NCI-H2227 treated with DMSO at 0.1 percent for 48 hours (cell line): ENCODE measurements around the gene EPB41L4B.
"Not testable (repeated sequence)": the region's sequence is repeated elsewhere in the genome, so short reads cannot be mapped to it uniquely, and the experiment has no call there.

Experiments used
- DNase-seq: peaks from one replicate; lab custom pipeline; 2025; lab: John Stamatoyannopoulos, UW

Gene EPB41L4B

GRCh38 chr9:109297899-109298298 is 23.0 kb downstream of the EPB41L4B start:
- DNase-seq: no peak

- DNase-seq: no peak
Measured at GRCh38 chr9:109295221-109296130, 25.4 kb downstream of the EPB41L4B start.

GRCh38 chr9:109290385-109290784 is 30.5 kb downstream of the EPB41L4B start:
- no peak for DNase-seq

GRCh38 chr9:109289931-109290330 is 30.9 kb downstream of the EPB41L4B start:
- no peak for DNase-seq

- no peak for DNase-seq
Measured at GRCh38 chr9:109289186-109289585, 31.7 kb downstream of the EPB41L4B start.

- no peak for DNase-seq
Measured at GRCh38 chr9:109286981-109287380, 33.9 kb downstream of the EPB41L4B start.

GRCh38 chr9:109286571-109286977 is 34.3 kb downstream of the EPB41L4B start:
- DNase-seq: no peak

GRCh38 chr9:109283672-109284071 is 37.2 kb downstream of the EPB41L4B start:
- not testable (repeated sequence) for DNase-seq

- DNase-seq: no peak
Measured at GRCh38 chr9:109283012-109283411, 37.8 kb downstream of the EPB41L4B start.

GRCh38 chr9:109282302-109282701 is 38.6 kb downstream of the EPB41L4B start:
- no peak for DNase-seq

- DNase-seq: no peak
Measured at GRCh38 chr9:109281518-109281917, 39.3 kb downstream of the EPB41L4B start.

GRCh38 chr9:109278848-109279247 is 42.0 kb downstream of the EPB41L4B start:
- no peak for DNase-seq

- DNase-seq: no peak
Measured at GRCh38 chr9:109278216-109278615, 42.6 kb downstream of the EPB41L4B start.

GRCh38 chr9:109277451-109277850 is 43.4 kb downstream of the EPB41L4B start:
- no peak for DNase-seq

GRCh38 chr9:109276469-109277440 is 44.1 kb downstream of the EPB41L4B start:
- no peak for DNase-seq

- no peak for DNase-seq
Measured at GRCh38 chr9:109274884-109275730, 45.8 kb downstream of the EPB41L4B start.

- DNase-seq: no peak
Measured at GRCh38 chr9:109273869-109274268, 47.0 kb downstream of the EPB41L4B start.

- DNase-seq: no peak
Measured at GRCh38 chr9:109272745-109273144, 48.1 kb downstream of the EPB41L4B start.

GRCh38 chr9:109272045-109272444 is 48.8 kb downstream of the EPB41L4B start:
- no peak for DNase-seq

GRCh38 chr9:109270971-109271925 is 49.6 kb downstream of the EPB41L4B start:
- no peak for DNase-seq
